ENCODE measurements around the gene ZDHHC5. TPM values are rescaled to one million over a fixed set of nuclear protein-coding genes. Genes with fewer than 3 reads are reported as not detected.

ZDHHC5 gene
- polyA plus RNA-seq, 1 donor (not counting 4 experiments of a cell fraction or from before 2014, with no cell fraction given): 79.3 TPM

- no peaks in the 10 kb centered on the region for H3K79me2 ChIP-seq (ENCODE audit: control insufficient read depth, insufficient read depth, low read length)
- no peaks in the 10 kb centered on the region for H3K9me3 ChIP-seq (ENCODE audit: control insufficient read depth, low read depth, low read length)
- dilution Hi-C loops (cut with MboI; ENCODE audit: extremely low pct_ligation_motif_present, low sequenced_read_pairs): no loop called here
- H3K4me2 ChIP-seq (ENCODE audit: control insufficient read depth, extremely low read depth, insufficient read depth, low read depth, low read length): no peak overlapping the region
- H3K36me3 ChIP-seq (ENCODE audit: control insufficient read depth in 2 of 2, extremely low read depth in 1 of 2, insufficient read depth in 2 of 2, low read length in 2 of 2): no peaks in the 10 kb centered on the region
- H3K9ac ChIP-seq (ENCODE audit: control insufficient read depth, extremely low read depth, insufficient read depth, low read length): no peak overlapping the region
- H3K27me3 ChIP-seq (ENCODE audit: control insufficient read depth, extremely low read depth, insufficient read depth, low read length): no peaks in the 10 kb centered on the region
- no peaks in the 10 kb centered on the region for H4K20me1 ChIP-seq (ENCODE audit: control insufficient read depth, extremely low read depth, insufficient read depth, low read length)
- H2AFZ ChIP-seq (ENCODE audit: control insufficient read depth, low read length): no peak overlapping the region
- DNase-seq (ENCODE audit: low read depth, low spot score) (no peak), FAIRE-seq (no peak)
- no peaks in the 10 kb centered on the region for H3K9me1 ChIP-seq (ENCODE audit: control insufficient read depth, extremely low read depth, insufficient read depth, low read length)
- no peak for TF ChIP-seq CTCF (optimal IDR thresholded peaks at IDR 0.05 in 1 of 3, IDR thresholded peaks at IDR 0.05 in 1 of 3, conservative IDR thresholded peaks at IDR 0.05 in 1 of 3; ENCODE audit: extremely low read depth in 1 of 3, insufficient read depth in 2 of 3, low read length in 3 of 3)
- TF ChIP-seq EZH2 (IDR thresholded peaks at IDR 0.05; ENCODE audit: low read length): no peak
- no peak overlapping the region for H3K4me3 ChIP-seq (ENCODE audit: control insufficient read depth in 2 of 3, extremely low read depth in 1 of 3, insufficient read depth in 2 of 3, low read depth in 1 of 3, low read length in 3 of 3)
- H3K27ac ChIP-seq (ENCODE audit: control insufficient read depth, insufficient read depth, low read length): no peak overlapping the region
- H3K4me1 ChIP-seq (ENCODE audit: control insufficient read depth, extremely low read depth, insufficient read depth, low read length): peaks cover 21% of the 10 kb centered on the region
Observed at GRCh38 chr11:57632116-57632515, 35.8 kb upstream of the ZDHHC5 start.

GRCh38 chr11:57633394-57634070 lies 34.4 kb upstream of the ZDHHC5 start:
- TF ChIP-seq CTCF (optimal IDR thresholded peaks at IDR 0.05 in 1 of 3, IDR thresholded peaks at IDR 0.05 in 1 of 3, conservative IDR thresholded peaks at IDR 0.05 in 1 of 3; ENCODE audit: extremely low read depth in 1 of 3, insufficient read depth in 2 of 3, low read length in 3 of 3): no peak
- no peak for TF ChIP-seq EZH2 (IDR thresholded peaks at IDR 0.05; ENCODE audit: low read length)
- no peak overlapping the region for H3K27ac ChIP-seq (ENCODE audit: control insufficient read depth, insufficient read depth, low read length)
- H3K4me2 ChIP-seq (ENCODE audit: control insufficient read depth, extremely low read depth, insufficient read depth, low read depth, low read length): peak overlapping the region; percentile 69
- H4K20me1 ChIP-seq (ENCODE audit: control insufficient read depth, extremely low read depth, insufficient read depth, low read length): no peaks in the 10 kb centered on the region
- H3K9me1 ChIP-seq (ENCODE audit: control insufficient read depth, extremely low read depth, insufficient read depth, low read length): no peaks in the 10 kb centered on the region
- H3K9me3 ChIP-seq (ENCODE audit: control insufficient read depth, low read depth, low read length): no peaks in the 10 kb centered on the region
- no peak for DNase-seq (ENCODE audit: low read depth, low spot score)
- H3K36me3 ChIP-seq (ENCODE audit: control insufficient read depth in 2 of 2, extremely low read depth in 1 of 2, insufficient read depth in 2 of 2, low read length in 2 of 2): no peaks in the 10 kb centered on the region
- H3K4me1 ChIP-seq (ENCODE audit: control insufficient read depth, extremely low read depth, insufficient read depth, low read length): peaks cover 30% of the 10 kb centered on the region
- FAIRE-seq: peak; percentile 55
- no peaks in the 10 kb centered on the region for H3K27me3 ChIP-seq (ENCODE audit: control insufficient read depth, extremely low read depth, insufficient read depth, low read length)
- peaks cover 5% of the 10 kb centered on the region for H3K79me2 ChIP-seq (ENCODE audit: control insufficient read depth, insufficient read depth, low read length)
- no peak overlapping the region for H3K9ac ChIP-seq (ENCODE audit: control insufficient read depth, extremely low read depth, insufficient read depth, low read length)
- H3K4me3 ChIP-seq (ENCODE audit: control insufficient read depth in 2 of 3, extremely low read depth in 1 of 3, insufficient read depth in 2 of 3, low read depth in 1 of 3, low read length in 3 of 3): no peak overlapping the region
- peak overlapping the region; percentile 74 for H2AFZ ChIP-seq (ENCODE audit: control insufficient read depth, low read length)
- dilution Hi-C loops (cut with MboI; ENCODE audit: extremely low pct_ligation_motif_present, low sequenced_read_pairs): no loop called here

Measured in keratinocyte (primary cell).